Small intestine (tissue), 4 donors: ENCODE data around the gene U2AF2. TPM values are rescaled to one million over a fixed set of nuclear protein-coding genes. Genes with fewer than 3 reads are reported as not detected.

Experiments used
- polyA plus RNA-seq, 4 donors: library from polyadenylated mRNA; stranded (reverse) in 3 of 4; unstranded in 1 of 4; fragments of 200-250 nt in 3 of 4; fragments of 120-200 nt in 1 of 4; gene quantifications; one replicate each; pipeline versions ENCODE4 v1.2.1 to v1.2.3, GENCODE V29; 2013
- donor health status: healthy with polysubstance abuse.
- donor health status: Bipolar disorder and iron deficiency.
- donor health status: healthy.

The U2AF2 gene
- polyA plus RNA-seq, 4 donors, result 74.0 to 161 (median 115) TPM

Other genes with a start within 250 kb of the U2AF2 start
- gene UBE2S, start 247.2 kb upstream of the U2AF2 start, polyA plus RNA-seq, result 10 to 100 TPM in 2 of 4 donors, 1 to 10 TPM in 2; 7.2 to 30.1 (median 16.4) TPM
- under 1 TPM in 2 of 4 donors, not detected in 2; 0.12 to 0.21 TPM for gene SHISA7, start 211.7 kb upstream of the U2AF2 start, polyA plus RNA-seq
- 100 to 1,000 TPM in 1 of 4 donors, 10 to 100 TPM in 3; 28.8 to 164 (median 78.4) TPM for gene ISOC2, start 193.4 kb upstream of the U2AF2 start, polyA plus RNA-seq
- not detected for gene C19orf85, start 190.3 kb upstream of the U2AF2 start, polyA plus RNA-seq
- 1 to 10 TPM; 1.1 to 7.0 (median 5.0) TPM for gene ZNF628, start 178.4 kb upstream of the U2AF2 start, polyA plus RNA-seq
- gene NAT14, start 169.8 kb upstream of the U2AF2 start, polyA plus RNA-seq, result 10 to 100 TPM in 1 of 4 donors, 1 to 10 TPM in 3; 5.8 to 10.2 (median 7.8) TPM
- gene SSC5D, start 166.6 kb upstream of the U2AF2 start, polyA plus RNA-seq, result 1 to 10 TPM in 1 of 4 donors, under 1 TPM in 2, not detected in 1; 0.49 to 2.2 (median 0.54) TPM
- under 1 TPM in 1 of 4 donors, not detected in 3; 0.06 TPM for gene SBK2, start 117.9 kb upstream of the U2AF2 start, polyA plus RNA-seq
- under 1 TPM in 2 of 4 donors, not detected in 2; 0.18 to 0.39 TPM for gene SBK3, start 109.5 kb upstream of the U2AF2 start, polyA plus RNA-seq
- 10 to 100 TPM in 1 of 4 donors, 1 to 10 TPM in 3; 2.2 to 12.7 (median 4.8) TPM for gene ZNF579, start 74.2 kb upstream of the U2AF2 start, polyA plus RNA-seq
- gene FIZ1, start 55.5 kb upstream of the U2AF2 start, polyA plus RNA-seq, result 10 to 100 TPM in 1 of 4 donors, 1 to 10 TPM in 3; 7.2 to 13.0 (median 7.4) TPM
- gene ZNF524, start 54.7 kb upstream of the U2AF2 start, polyA plus RNA-seq, result 10 to 100 TPM; 23.2 to 63.5 (median 45.7) TPM
- 10 to 100 TPM in 1 of 4 donors, 1 to 10 TPM in 3; 4.0 to 10.3 (median 5.5) TPM for gene ZNF865, start 49.4 kb upstream of the U2AF2 start, polyA plus RNA-seq
- gene ZNF784, start 30.5 kb upstream of the U2AF2 start, polyA plus RNA-seq, result 10 to 100 TPM in 3 of 4 donors, 1 to 10 TPM in 1; 9.5 to 16.3 (median 11.0) TPM
- gene ZNF580, start 14.0 kb upstream of the U2AF2 start, polyA plus RNA-seq, result 10 to 100 TPM in 3 of 4 donors, 1 to 10 TPM in 1; 8.3 to 28.5 (median 16.6) TPM
- gene ZNF581, start 11.4 kb upstream of the U2AF2 start, polyA plus RNA-seq, result 10 to 100 TPM; 15.9 to 29.2 (median 23.3) TPM
- gene CCDC106, start 6.8 kb upstream of the U2AF2 start, polyA plus RNA-seq, result 10 to 100 TPM in 1 of 4 donors, 1 to 10 TPM in 3; 2.5 to 12.1 (median 5.6) TPM
- gene EPN1, start 20.2 kb downstream of the U2AF2 start, polyA plus RNA-seq, result 100 to 1,000 TPM; 149 to 193 (median 168) TPM
- gene NLRP9, start 83.4 kb downstream of the U2AF2 start, polyA plus RNA-seq, result under 1 TPM in 2 of 4 donors, not detected in 2; 0.01 TPM
- gene RFPL4A, start 104.1 kb downstream of the U2AF2 start, polyA plus RNA-seq, result under 1 TPM in 2 of 4 donors, not detected in 2; 0.04 to 0.25 TPM
- not detected for gene RFPL4AL1, start 114.1 kb downstream of the U2AF2 start, polyA plus RNA-seq
- gene NLRP11, start 177.0 kb downstream of the U2AF2 start, polyA plus RNA-seq, result under 1 TPM in 2 of 4 donors, not detected in 2; 0.07 to 0.10 TPM
- gene NLRP4, start 181.5 kb downstream of the U2AF2 start, polyA plus RNA-seq, result under 1 TPM in 1 of 4 donors, not detected in 3; 0.09 TPM